ENCODE measurements around the gene NCBP2.

DNA sequence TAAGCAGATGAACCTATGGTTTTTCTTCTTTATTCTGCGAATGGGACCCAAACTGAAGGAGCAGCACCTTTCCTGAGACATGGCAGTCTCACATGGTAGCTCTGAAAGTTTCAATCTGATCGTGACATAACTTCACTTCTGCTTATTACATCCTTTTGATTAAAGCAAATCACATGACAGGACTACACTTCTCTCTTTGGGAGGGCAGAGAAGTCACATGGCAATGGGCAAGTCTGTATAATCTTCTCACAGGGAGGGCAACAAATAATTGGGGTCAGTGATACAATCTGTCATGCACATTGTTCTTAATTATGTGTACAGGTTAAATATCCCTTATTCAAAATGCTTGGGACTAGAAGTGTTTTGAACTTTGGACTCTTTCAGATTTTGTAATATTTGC, 21.6 kb downstream of the NCBP2 start:
- TF ChIP-seq, protein P1, sequence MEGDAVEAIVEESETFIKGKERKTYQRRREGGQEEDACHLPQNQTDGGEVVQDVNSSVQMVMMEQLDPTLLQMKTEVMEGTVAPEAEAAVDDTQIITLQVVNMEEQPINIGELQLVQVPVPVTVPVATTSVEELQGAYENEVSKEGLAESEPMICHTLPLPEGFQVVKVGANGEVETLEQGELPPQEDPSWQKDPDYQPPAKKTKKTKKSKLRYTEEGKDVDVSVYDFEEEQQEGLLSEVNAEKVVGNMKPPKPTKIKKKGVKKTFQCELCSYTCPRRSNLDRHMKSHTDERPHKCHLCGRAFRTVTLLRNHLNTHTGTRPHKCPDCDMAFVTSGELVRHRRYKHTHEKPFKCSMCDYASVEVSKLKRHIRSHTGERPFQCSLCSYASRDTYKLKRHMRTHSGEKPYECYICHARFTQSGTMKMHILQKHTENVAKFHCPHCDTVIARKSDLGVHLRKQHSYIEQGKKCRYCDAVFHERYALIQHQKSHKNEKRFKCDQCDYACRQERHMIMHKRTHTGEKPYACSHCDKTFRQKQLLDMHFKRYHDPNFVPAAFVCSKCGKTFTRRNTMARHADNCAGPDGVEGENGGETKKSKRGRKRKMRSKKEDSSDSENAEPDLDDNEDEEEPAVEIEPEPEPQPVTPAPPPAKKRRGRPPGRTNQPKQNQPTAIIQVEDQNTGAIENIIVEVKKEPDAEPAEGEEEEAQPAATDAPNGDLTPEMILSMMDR (IDR thresholded peaks at IDR 0.05), result no peak
- TF ChIP-seq EZH2 (IDR thresholded peaks at IDR 0.05), result no peak
- no peak for TF ChIP-seq EZH2phosphoT487 (IDR thresholded peaks at IDR 0.05)

Data from neural progenitor cell (in vitro differentiated cells).